ENCODE measurements around the gene PTGS1.

The PTGS1 gene

DNA sequence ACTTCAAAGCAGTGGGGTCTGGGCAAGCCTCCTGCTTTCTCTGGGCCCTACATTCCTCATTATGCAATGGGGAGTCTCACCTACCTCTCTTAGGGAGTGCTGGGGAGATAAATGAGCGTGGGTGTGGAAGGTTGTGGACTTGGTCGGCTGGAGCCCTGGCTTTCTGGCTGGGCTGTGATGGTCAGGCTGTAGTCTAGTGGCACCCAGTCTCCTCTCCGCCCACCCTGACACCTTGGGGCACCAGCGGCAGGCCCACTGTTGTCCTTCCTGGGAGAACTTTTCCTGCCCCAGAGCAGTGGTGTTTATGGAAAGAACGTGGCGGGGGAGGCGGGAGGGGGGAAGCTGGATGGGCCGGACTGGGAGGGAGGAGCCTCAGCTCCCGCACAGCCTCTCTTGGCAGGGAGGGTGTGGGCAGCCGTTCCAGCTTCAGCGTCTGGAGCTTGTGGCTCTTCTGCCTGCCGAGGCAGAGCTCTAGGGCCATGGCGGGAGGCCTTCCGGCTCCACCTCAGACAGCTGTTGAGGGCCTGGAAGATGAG is 4.1 kb downstream of the PTGS1 start:
- DNase-seq (ENCODE audit: low read depth): no peak

DNA sequence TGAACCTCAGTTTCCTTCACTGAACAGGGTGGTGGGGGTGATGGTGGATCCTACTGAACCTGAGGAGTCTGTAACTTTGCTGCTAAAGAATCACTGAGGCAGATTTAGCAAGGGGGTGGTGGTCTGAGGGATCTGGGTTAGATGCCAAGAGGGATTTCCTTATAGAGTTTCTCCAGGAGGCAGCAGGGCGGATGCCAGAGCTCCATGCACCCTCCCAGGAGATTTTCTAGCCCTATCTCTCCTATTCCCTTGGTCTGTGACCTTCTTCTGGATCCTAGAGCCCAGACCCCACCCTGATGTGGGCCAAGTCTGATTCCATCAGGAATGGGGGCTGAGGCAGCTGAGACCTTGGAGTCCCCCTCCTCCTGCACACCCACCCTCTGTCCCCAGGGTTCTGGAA is 6.0 kb downstream of the PTGS1 start:
- no peak for DNase-seq (ENCODE audit: low read depth)

DNA sequence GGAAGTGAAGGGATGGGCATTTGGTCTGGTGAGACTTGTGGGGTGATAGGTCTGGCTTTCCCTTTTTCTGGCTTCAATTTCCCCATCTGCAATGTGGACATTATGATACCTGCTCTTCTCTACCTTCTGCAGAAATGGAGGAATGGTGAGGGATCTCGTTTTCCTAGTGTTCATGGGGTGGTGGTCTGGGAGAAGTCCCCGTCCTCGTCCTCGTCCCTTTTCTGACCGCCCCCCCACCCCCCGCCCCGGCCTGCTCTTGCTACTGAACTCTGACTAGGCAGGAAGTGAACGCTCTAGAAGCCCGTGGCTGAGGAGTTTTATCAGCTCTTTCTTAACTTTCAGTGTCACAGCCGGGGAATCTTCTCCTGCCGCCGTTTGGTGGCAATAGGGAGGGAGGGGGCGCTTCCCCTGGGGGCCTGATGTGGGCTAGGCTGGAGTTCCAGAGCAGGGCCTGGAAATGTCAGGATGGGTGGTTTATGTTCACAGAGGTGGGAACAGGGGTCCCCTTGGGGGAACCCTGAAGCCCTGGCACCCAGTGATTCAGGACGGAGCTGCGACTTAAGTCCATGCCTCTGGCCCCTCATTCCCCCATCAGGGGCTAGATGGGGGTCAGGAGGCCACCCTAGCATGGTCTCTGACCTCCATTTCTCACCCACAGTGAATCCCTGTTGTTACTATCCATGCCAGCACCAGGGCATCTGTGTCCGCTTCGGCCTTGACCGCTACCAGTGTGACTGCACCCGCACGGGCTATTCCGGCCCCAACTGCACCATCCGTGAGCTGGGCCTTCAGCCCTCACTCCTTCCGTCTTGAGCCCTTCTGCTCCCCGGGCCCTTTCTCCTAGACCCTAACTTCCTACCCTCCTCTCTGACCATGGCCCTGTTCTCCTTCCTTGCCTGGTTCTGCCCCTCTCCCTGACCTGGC is 6.7 kb downstream of the PTGS1 start:
- no peak for DNase-seq (ENCODE audit: low read depth)

DNA sequence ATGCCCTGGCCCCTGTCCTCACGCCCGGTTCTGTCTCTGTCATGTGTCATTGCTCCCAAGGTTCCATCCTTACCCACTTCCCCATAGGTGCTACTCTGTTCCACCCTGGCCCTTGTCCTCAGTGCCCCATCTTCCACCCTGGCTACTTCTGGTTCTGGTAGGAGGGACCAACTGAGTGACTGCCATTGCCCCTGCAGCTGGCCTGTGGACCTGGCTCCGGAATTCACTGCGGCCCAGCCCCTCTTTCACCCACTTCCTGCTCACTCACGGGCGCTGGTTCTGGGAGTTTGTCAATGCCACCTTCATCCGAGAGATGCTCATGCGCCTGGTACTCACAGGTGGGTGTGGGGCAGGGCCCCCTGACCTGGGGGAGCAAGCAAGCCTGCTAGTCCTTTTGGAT is 7.4 kb downstream of the PTGS1 start:
- DNase-seq (ENCODE audit: low read depth): no peak

DNA sequence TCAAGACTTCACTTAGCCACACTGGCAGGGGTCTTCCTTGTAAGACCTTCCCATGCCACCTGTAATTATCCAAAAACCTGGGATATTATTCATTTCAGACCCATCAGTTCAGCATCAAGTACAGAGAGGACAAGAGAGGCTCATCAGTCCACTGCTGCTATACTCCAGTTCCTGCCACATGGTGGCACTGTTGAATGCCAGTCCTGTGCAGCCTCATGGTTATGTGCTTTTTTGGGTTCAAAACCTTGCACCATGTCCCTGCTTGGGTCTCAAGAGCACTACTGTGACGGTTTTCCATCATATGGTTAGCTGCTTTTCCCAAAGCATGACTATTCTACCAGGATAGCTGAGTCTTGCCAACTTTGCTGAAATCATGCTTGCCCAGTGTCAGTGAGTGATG is 8.5 kb downstream of the PTGS1 start:
- no peak for DNase-seq (ENCODE audit: low read depth)

DNA sequence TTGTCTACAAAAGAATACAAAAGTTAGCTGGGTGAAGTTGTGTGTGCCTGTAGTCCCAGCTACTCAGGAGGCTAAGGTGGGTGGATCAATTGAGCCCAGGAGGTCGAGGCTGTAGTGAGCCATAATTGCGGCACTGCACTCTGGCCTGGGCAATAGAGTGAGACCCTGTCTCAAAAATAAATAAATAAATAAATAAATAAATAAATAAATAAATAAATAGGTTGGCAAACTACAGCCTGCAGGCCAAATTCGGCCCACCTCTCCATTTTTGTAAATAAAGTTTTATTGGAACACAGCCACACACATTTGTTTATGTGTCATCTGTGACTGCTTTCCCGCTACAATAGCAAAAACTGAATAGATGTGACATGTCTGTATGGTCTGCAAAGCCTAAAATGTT is 9.5 kb downstream of the PTGS1 start:
- no peak for DNase-seq (ENCODE audit: low read depth)

DNA sequence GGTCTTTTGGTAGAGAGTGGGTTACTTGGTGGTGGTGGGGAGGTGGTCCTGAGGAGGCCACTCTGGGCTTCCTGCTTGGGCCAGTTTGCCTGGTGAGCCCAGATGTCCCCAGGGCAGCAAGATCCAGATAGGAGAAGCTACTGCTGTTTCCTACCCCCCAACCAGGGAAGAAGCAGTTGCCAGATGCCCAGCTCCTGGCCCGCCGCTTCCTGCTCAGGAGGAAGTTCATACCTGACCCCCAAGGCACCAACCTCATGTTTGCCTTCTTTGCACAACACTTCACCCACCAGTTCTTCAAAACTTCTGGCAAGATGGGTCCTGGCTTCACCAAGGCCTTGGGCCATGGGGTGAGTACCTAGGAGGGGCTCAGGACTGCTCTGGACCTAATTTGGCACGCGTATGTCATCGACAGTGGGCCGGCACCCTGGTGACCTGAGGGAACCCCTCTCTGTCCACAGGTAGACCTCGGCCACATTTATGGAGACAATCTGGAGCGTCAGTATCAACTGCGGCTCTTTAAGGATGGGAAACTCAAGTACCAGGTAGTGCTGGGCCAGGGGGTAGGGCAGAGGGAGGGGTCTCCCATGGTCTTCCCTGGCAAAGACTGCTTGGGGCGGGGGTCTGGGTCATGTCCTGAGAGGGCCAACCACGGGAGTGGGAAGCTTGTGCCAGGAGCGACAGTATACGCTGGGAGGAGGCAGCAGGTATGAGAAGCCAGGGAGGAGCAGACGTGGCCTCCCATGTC is 10.6 kb downstream of the PTGS1 start:
- no peak for DNase-seq (ENCODE audit: low read depth)

DNA sequence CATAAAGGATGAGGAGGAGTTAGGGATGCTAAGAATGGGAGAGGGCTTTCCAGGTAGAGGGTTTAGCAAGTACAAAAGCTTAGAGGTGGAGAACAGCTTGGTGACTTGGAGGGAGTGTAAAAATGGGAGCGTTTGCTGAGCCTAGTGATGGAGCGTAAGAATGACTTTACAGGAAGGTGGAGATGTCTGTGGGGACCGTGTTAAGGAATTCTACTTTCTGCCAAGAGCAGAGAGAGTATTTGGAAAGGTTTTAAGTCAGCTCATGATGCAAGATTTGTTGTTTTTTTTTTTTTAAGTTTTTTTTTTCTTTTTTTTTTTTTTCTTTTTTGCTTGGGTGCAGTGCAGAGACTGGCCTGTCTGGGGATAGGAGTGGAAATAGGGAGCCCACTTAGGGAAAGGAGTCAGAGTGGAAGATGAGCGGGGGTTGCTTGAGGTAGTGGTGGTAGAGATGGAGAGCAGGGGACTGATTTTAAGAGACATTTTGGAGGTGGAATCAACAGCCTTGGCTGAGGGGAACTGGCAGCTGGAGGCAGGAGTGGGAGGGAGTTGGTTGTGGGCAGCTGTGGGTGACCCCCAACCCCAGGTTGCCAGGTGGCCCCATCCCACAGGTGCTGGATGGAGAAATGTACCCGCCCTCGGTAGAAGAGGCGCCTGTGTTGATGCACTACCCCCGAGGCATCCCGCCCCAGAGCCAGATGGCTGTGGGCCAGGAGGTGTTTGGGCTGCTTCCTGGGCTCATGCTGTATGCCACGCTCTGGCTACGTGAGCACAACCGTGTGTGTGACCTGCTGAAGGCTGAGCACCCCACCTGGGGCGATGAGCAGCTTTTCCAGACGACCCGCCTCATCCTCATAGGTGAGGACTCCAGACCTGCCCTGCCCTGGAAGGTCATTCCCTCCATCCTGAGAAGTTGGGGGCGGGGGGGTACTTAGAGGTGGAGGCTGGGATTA is 12.4 kb downstream of the PTGS1 start:
- DNase-seq (ENCODE audit: low read depth): no peak

DNA sequence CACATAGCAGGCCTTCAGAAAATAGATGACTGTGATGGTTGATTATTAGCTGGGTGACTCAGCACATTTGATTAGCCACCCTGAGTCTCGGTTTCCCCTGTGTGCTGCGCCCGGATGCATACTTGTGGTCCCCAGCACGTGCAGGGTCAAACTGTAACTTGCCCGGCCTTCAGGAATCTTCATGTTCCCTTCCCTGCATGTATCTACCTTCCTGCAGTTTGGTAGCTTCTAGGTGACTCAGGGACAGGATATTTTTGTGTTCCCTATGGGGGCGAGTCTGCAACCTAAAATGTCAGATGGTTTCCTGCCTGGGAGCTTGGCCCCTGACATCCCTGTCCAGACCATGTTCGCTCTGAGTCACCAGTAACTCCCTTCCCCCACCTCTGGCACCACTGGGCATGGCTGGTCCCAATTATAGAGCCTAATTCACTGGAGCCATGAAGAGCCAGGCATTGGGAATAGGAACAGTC is 13.2 kb downstream of the PTGS1 start:
- DNase-seq (ENCODE audit: low read depth): no peak

DNA sequence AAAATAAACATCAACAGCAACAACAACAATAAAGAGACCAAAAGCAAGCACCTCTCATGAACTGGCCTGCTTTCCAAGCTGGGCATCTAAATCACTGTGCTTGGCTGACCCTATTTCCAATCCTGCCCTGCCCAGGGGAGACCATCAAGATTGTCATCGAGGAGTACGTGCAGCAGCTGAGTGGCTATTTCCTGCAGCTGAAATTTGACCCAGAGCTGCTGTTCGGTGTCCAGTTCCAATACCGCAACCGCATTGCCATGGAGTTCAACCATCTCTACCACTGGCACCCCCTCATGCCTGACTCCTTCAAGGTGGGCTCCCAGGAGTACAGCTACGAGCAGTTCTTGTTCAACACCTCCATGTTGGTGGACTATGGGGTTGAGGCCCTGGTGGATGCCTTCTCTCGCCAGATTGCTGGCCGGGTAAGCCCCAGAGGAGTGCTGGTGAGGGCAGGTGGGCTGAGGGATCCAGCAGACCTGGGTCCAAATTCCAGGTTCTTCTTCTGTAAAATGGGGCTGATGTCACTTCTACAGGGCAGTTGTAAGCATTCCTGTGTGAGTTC is 15.6 kb downstream of the PTGS1 start:
- no peak for DNase-seq (ENCODE audit: low read depth)

DNA sequence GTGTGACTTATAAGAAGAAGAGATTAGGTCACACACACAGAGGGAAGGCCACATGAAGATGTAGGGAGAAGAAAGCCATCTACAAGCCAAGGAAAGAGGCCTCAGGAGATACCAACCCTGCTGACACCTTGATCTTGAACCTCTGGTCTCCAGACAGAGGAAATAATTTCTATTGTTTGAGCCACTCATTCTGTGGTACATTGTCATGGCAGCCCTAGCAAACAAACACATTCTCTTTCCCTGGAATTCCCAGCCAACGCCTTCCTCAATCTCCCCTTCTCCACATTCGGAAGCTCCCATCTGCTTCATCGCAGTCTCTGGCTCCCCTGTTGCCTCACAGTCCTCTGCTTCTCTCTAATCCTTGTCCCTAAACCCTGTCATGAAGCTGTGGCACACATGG is 16.7 kb downstream of the PTGS1 start:
- DNase-seq (ENCODE audit: low read depth): no peak

DNA sequence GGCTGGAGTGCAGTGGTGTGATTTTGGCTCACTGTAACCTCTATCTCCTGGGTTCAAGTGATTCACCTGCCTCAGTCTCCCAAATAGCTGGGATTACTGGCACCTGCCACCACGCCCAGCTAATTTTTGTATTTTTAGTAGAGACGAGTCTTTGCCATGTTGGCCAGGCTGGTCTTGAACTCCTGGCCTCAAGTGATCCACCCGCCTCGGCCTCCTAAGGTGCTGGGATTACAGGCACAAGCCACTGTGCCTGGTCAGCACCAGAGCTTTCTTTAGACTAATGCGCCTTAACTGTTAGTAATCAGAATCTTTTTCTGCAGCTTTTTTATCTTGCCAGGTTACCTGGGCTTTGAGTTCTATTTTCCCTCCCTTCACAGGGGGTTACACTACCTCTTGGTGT is 18.4 kb downstream of the PTGS1 start:
- no peak for DNase-seq (ENCODE audit: low read depth)

DNA sequence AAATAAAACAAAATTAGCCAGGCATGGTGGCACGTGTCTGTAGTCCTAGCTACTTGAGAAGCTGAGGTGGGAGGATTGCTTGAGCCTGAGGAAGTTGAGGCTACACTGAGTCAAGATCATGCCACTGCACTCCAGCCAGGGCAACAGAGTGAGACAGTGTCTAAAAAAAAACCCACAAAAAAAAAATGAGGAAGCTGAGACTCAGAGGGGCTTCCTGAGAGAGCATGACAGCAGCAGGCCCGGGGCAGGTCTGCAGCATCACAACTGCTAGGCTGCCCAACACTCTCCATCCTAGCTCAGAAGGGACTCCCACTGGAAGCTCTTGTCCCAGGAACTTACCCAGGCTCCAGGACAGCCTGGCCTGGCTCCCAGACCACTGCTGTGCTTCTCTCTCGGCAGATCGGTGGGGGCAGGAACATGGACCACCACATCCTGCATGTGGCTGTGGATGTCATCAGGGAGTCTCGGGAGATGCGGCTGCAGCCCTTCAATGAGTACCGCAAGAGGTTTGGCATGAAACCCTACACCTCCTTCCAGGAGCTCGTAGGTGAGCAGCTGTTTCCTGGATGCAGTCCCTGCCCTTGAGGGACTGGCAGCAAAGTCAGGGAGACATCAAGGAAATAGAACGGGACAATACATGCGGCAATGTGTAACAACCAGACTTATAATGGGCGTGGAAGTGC is 19.1 kb downstream of the PTGS1 start:
- no peak for DNase-seq (ENCODE audit: low read depth)

DNA sequence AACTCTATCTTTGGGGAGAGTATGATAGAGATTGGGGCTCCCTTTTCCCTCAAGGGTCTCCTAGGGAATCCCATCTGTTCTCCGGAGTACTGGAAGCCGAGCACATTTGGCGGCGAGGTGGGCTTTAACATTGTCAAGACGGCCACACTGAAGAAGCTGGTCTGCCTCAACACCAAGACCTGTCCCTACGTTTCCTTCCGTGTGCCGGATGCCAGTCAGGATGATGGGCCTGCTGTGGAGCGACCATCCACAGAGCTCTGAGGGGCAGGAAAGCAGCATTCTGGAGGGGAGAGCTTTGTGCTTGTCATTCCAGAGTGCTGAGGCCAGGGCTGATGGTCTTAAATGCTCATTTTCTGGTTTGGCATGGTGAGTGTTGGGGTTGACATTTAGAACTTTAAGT is 21.5 kb downstream of the PTGS1 start:
- no peak for DNase-seq (ENCODE audit: low read depth)

DNA sequence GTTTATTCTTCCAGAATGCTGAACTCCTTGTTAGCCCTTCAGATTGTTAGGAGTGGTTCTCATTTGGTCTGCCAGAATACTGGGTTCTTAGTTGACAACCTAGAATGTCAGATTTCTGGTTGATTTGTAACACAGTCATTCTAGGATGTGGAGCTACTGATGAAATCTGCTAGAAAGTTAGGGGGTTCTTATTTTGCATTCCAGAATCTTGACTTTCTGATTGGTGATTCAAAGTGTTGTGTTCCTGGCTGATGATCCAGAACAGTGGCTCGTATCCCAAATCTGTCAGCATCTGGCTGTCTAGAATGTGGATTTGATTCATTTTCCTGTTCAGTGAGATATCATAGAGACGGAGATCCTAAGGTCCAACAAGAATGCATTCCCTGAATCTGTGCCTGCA is 21.9 kb downstream of the PTGS1 start:
- DNase-seq (ENCODE audit: low read depth): no peak

DNA sequence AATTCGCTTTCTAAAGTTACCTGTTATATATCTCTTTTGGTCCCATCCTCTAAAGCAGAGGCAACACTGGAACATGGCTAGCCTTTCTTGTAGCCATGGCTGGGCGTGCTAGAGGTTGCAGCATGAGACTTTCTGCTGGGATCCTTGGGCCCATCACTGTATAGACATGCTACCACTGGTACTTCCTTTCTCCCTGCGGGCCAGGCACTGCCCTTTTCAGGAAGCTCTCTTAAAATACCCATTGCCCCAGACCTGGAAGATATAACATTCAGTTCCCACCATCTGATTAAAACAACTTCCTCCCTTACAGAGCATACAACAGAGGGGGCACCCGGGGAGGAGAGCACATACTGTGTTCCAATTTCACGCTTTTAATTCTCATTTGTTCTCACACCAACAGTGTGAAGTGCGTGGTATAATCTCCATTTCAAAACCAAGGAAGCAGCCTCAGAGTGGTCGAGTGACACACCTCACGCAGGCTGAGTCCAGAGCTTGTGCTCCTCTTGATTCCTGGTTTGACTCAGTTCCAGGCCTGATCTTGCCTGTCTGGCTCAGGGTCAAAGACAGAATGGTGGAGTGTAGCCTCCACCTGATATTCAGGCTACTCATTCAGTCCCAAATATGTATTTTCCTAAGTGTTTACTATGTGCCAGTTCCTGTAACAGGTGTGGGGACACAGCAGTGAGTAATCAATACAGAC is 22.6 kb downstream of the PTGS1 start:
- no peak for DNase-seq (ENCODE audit: low read depth)

DNA sequence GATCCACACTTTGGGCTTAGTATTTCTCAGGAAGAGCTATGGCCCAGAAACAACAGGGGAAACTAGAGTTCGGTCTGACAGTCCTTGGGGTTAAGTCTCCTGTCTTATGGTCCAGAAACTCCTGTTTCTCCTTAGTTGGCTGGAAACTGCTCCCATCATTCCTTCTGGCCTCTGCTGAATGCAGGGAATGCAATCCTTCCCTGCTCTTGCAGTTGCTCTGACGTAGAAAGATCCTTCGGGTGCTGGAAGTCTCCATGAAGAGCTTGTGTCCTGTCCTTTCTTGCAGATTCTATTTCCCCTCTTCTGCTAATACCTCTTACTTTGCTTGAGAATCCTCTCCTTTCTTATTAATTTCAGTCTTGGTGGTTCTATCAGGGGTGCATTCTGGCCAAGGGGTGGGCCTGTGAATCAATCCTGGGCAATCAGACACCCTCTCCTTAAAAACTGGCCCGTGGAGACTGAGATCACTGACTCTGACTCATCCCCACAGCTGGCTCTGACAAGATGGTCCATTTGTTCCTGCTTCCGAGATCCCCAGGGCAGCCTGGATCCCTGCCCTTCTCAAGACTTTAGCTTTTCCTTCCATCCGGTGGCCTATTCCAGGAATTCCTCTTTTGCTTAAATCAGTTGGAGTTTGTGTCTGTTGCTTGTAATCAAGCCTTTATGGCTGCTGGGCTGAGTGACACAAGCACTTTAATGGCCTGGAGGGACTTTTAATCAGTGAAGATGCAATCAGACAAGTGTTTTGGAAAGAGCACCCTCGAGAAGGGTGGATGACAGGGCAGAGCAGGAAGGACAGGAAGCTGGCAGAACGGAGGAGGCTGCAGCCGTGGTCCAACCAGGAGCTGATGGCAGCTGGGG is 23.7 kb downstream of the PTGS1 start:
- no peak for DNase-seq (ENCODE audit: low read depth)

DNA sequence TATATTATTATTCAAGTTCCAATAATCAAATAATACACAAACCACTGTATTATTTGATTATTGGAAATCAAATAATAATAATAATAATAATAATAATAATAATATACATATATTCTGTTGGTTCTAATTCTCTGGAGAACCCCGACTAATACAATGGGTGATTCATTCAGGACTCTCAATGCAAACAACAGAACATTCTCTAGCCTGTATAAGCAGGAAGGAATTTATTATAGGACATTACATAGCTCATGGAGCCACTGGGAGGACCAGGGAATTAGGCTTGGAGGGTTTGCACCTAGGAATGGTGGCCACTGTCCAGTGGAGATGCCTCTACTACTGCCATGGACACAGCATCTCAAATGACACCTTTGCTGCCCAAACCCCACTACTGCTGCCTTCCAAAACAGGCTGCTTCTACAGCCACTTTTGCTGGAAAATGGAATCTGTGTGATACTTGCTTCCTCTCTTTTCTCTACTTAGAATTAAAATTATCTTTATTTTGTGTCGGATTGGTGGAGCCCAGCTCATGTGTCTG is 25.9 kb downstream of the PTGS1 start:
- no peak for DNase-seq (ENCODE audit: low read depth)

DNA sequence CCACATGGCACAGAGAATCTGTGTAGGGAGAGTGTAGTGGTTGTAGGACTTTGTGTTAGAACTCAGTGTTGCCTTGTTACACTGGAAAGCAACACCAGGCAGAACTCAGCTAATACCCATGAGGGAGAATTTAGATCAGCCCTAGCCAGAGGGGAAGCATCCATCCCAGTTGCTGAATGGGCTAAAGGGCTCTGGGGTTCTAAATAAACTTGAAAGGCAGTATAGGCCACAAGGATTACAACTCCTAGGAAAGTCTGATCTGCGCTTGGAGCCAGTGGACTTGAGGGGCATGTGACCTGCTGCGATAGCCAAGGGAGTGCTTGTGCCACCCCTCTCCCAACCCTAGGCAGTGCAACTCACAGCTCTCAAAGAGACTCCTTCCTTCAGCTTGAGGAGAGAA is 26.9 kb downstream of the PTGS1 start:
- no peak for DNase-seq (ENCODE audit: low read depth)

All from stimulated activated CD4-positive, alpha-beta T cell treated with anti-CD3 and anti-CD28 coated beads, Interleukin-2, amount 100 ng/mL, for 4 hours (primary cell).